Measurements from ENCODE around the gene CA11.
"Not testable (repeated sequence)": the region's sequence is repeated elsewhere in the genome, so short reads cannot be mapped to it uniquely, and the experiment has no call there.

CA11 gene

GRCh38 chr19:48668761-48669160, 22.8 kb upstream of the CA11 start:
- DNase-seq = no peak

- DNase-seq = no peak
Measured at GRCh38 chr19:48668332-48668731, 22.3 kb upstream of the CA11 start.

GRCh38 chr19:48665786-48666185, 19.8 kb upstream of the CA11 start:
- DNase-seq = no peak

GRCh38 chr19:48664476-48664875, 18.5 kb upstream of the CA11 start:
- DNase-seq = no peak

- DNase-seq = no peak
Measured at GRCh38 chr19:48663667-48664066, 17.7 kb upstream of the CA11 start.

- DNase-seq = no peak
Measured at GRCh38 chr19:48661711-48662090, 15.7 kb upstream of the CA11 start.

- peak; percentile 83 for DNase-seq
Measured at GRCh38 chr19:48660852-48661710, 15.1 kb upstream of the CA11 start.

GRCh38 chr19:48659768-48660167, 13.8 kb upstream of the CA11 start:
- peak; percentile 31 for DNase-seq

- DNase-seq = no peak
Measured at GRCh38 chr19:48658483-48658882, 12.5 kb upstream of the CA11 start.

GRCh38 chr19:48657828-48658227, 11.8 kb upstream of the CA11 start:
- DNase-seq = not testable (repeated sequence)

- peak; percentile 19 for DNase-seq
Measured at GRCh38 chr19:48656840-48657474, 11.0 kb upstream of the CA11 start.

- peak; percentile 13 for DNase-seq
Measured at GRCh38 chr19:48654299-48655059, 8.5 kb upstream of the CA11 start.

- no peak for DNase-seq
Measured at GRCh38 chr19:48651683-48652048, 5.7 kb upstream of the CA11 start.

GRCh38 chr19:48650974-48651682, 5.1 kb upstream of the CA11 start:
- DNase-seq = no peak

- DNase-seq = no peak
Measured at GRCh38 chr19:48648134-48648533, 2.1 kb upstream of the CA11 start.

GRCh38 chr19:48646722-48647216, 782 bp upstream of the CA11 start:
- no peak for DNase-seq

GRCh38 chr19:48645620-48646000, 377 bp downstream of the CA11 start:
- no peak for DNase-seq

GRCh38 chr19:48644839-48645619, 958 bp downstream of the CA11 start:
- peak; percentile 54 for DNase-seq

GRCh38 chr19:48644355-48644754, 1.6 kb downstream of the CA11 start:
- DNase-seq = no peak

- DNase-seq = no peak
Measured at GRCh38 chr19:48642862-48643261, 3.1 kb downstream of the CA11 start.

- no peak for DNase-seq
Measured at GRCh38 chr19:48641850-48642249, 4.1 kb downstream of the CA11 start.

Measured in NCI-H774 (cell line).